Activated CD8-positive, alpha-beta memory T cell treated with anti-CD3 and anti-CD28 coated beads, Interleukin-2, amount 50 U/mL, for 48 hours (primary cell): ENCODE measurements around the gene LMO4.
A peak's percentile ranks its signal among the peaks of the same experiment; 100 is the strongest.

Experiments
- DNase-seq: peaks from one replicate; pipeline ENCODE4 v3.0.0-alpha.2; 2020

The LMO4 gene

GRCh38 chr1:87329051-87329525 is 408 bp downstream of the LMO4 start:
- DNase-seq, result peak; percentile 76

GRCh38 chr1:87329526-87330056 is 911 bp downstream of the LMO4 start:
- DNase-seq, result no peak

- peak; percentile 58 for DNase-seq
Observed at GRCh38 chr1:87330057-87330884, 1.6 kb downstream of the LMO4 start.

GRCh38 chr1:87330885-87331364 is 2.2 kb downstream of the LMO4 start:
- no peak for DNase-seq

GRCh38 chr1:87331365-87332241 is 2.9 kb downstream of the LMO4 start:
- peak; percentile 68 for DNase-seq

GRCh38 chr1:87333692-87334347 is 5.1 kb downstream of the LMO4 start:
- no peak for DNase-seq

- peak; percentile 61 for DNase-seq
Observed at GRCh38 chr1:87334351-87335174, 5.9 kb downstream of the LMO4 start.

- DNase-seq, result peak; percentile 81
Observed at GRCh38 chr1:87335175-87335884, 6.7 kb downstream of the LMO4 start.

- no peak for DNase-seq
Observed at GRCh38 chr1:87336623-87337067, 8.0 kb downstream of the LMO4 start.

GRCh38 chr1:87337606-87338005 is 8.9 kb downstream of the LMO4 start:
- no peak for DNase-seq

GRCh38 chr1:87338566-87338965 is 9.9 kb downstream of the LMO4 start:
- no peak for DNase-seq

- no peak for DNase-seq
Observed at GRCh38 chr1:87344231-87344630, 15.6 kb downstream of the LMO4 start.

- no peak for DNase-seq
Observed at GRCh38 chr1:87346130-87346814, 17.6 kb downstream of the LMO4 start.

GRCh38 chr1:87348341-87349019 is 19.8 kb downstream of the LMO4 start:
- no peak for DNase-seq

- DNase-seq, result no peak
Observed at GRCh38 chr1:87349036-87349435, 20.4 kb downstream of the LMO4 start.

- no peak for DNase-seq
Observed at GRCh38 chr1:87355894-87356293, 27.2 kb downstream of the LMO4 start.

GRCh38 chr1:87356591-87356990 is 27.9 kb downstream of the LMO4 start:
- DNase-seq, result no peak

GRCh38 chr1:87358219-87358618 is 29.5 kb downstream of the LMO4 start:
- DNase-seq, result no peak

GRCh38 chr1:87359586-87359985 is 30.9 kb downstream of the LMO4 start:
- no peak for DNase-seq
